T-helper 9 cell (primary cell): ENCODE measurements around the gene TMEM272.
A peak's percentile ranks its signal among the peaks of the same experiment; 100 is the strongest.

ENCODE experiments used
- DNase-seq: peaks from one replicate; pipeline ENCODE4 v3.0.0-alpha.2; 2020
- total RNA-seq, 2 donors: gene quantifications; one replicate each; lab custom pipeline; 2026; lab: John Stamatoyannopoulos, UW

The TMEM272 gene
- total RNA-seq = 1.2 to 1.4 reads per million in 2 donors

GRCh38 chr13:51844862-51845573 is at the start of gene TMEM272:
Gene TMEM272 (minus strand): TSS chr13:51845177. CDS start chr13:51838530, 6,647 bp downstream.
- DNase-seq = peak; percentile 50

- DNase-seq = no peak
Measured at GRCh38 chr13:51894239-51894638, 49.3 kb upstream of the TMEM272 start.

GRCh38 chr13:51892657-51893056 is 47.7 kb upstream of the TMEM272 start:
- no peak for DNase-seq

- DNase-seq = no peak
Measured at GRCh38 chr13:51887468-51887867, 42.5 kb upstream of the TMEM272 start.

GRCh38 chr13:51885651-51886050 is 40.7 kb upstream of the TMEM272 start:
- DNase-seq = no peak

- no peak for DNase-seq
Measured at GRCh38 chr13:51883226-51883600, 38.2 kb upstream of the TMEM272 start.

- no peak for DNase-seq
Measured at GRCh38 chr13:51882570-51883225, 37.7 kb upstream of the TMEM272 start.

GRCh38 chr13:51881296-51881695 is 36.3 kb upstream of the TMEM272 start:
- no peak for DNase-seq

GRCh38 chr13:51879133-51879532 is 34.2 kb upstream of the TMEM272 start:
- no peak for DNase-seq

- no peak for DNase-seq
Measured at GRCh38 chr13:51874651-51875050, 29.7 kb upstream of the TMEM272 start.

- no peak for DNase-seq
Measured at GRCh38 chr13:51873837-51874236, 28.9 kb upstream of the TMEM272 start.

GRCh38 chr13:51873117-51873798 is 28.3 kb upstream of the TMEM272 start:
- DNase-seq = no peak

- no peak for DNase-seq
Measured at GRCh38 chr13:51870616-51871015, 25.6 kb upstream of the TMEM272 start.

- no peak for DNase-seq
Measured at GRCh38 chr13:51869916-51870315, 24.9 kb upstream of the TMEM272 start.

GRCh38 chr13:51867062-51867461 is 22.1 kb upstream of the TMEM272 start:
- DNase-seq = no peak

GRCh38 chr13:51865838-51866237 is 20.9 kb upstream of the TMEM272 start:
- no peak for DNase-seq

- no peak for DNase-seq
Measured at GRCh38 chr13:51862957-51863356, 18.0 kb upstream of the TMEM272 start.

- no peak for DNase-seq
Measured at GRCh38 chr13:51861723-51862300, 16.8 kb upstream of the TMEM272 start, which contains the start of gene CCDC70. Gene CCDC70 (plus strand): TSS chr13:51861969. CDS start chr13:51865412, 3,443 bp downstream.

- no peak for DNase-seq
Measured at GRCh38 chr13:51858433-51859247, 13.7 kb upstream of the TMEM272 start.

- no peak for DNase-seq
Measured at GRCh38 chr13:51856998-51857397, 12.0 kb upstream of the TMEM272 start.

GRCh38 chr13:51856027-51856736 is 11.2 kb upstream of the TMEM272 start:
- DNase-seq = no peak
